AG09309 (cell line): ENCODE results near the gene HMGCS2.

Experiments used
- DNase-seq: peaks from one replicate; pipeline ENCODE4 v3.0.0-alpha.2; 2010; ENCODE audit warnings: low read depth
- H3K4me3 ChIP-seq: 2 replicates; pipeline ENCODE4 v1.5.1; 2011; ENCODE audit warnings: mild to moderate bottlenecking, low read depth, low read length, moderate library complexity; ENCODE audit not compliant: control insufficient read depth
- TF ChIP-seq, protein P1 (sequence below): IDR thresholded peaks from 2 replicates; pipeline ENCODE4 v1.5.1; 2011; ENCODE audit warnings: mild to moderate bottlenecking, low read depth, low read length, inconsistent platforms; ENCODE audit not compliant: insufficient read depth, control insufficient read depth; ENCODE audit errors: missing control alignments

HMGCS2 gene

DNA sequence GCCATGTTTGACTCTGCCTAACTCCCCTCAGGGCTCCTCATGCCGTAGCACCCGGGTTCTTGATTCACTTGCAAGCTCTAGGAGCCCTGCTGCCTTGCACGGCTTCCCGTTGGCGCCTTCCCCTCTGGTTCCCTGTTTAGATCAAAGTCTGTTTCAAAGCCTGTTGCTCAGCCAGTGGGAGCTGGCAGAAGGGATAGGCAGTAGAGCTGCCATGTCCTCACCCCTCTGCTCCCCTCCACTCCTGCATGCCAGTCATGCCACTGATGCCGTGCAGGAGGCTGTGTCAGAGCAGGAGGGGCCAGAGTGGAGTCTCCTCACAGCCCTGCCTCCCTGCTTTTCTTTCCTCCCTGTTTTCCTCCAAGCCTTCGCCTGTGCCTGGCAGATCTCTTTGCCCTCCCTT lies 26.5 kb downstream of the HMGCS2 start:
- H3K4me3 ChIP-seq, result no peak overlapping the region
- peak; percentile 3 for DNase-seq
- TF ChIP-seq, protein P1, sequence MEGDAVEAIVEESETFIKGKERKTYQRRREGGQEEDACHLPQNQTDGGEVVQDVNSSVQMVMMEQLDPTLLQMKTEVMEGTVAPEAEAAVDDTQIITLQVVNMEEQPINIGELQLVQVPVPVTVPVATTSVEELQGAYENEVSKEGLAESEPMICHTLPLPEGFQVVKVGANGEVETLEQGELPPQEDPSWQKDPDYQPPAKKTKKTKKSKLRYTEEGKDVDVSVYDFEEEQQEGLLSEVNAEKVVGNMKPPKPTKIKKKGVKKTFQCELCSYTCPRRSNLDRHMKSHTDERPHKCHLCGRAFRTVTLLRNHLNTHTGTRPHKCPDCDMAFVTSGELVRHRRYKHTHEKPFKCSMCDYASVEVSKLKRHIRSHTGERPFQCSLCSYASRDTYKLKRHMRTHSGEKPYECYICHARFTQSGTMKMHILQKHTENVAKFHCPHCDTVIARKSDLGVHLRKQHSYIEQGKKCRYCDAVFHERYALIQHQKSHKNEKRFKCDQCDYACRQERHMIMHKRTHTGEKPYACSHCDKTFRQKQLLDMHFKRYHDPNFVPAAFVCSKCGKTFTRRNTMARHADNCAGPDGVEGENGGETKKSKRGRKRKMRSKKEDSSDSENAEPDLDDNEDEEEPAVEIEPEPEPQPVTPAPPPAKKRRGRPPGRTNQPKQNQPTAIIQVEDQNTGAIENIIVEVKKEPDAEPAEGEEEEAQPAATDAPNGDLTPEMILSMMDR, result no peak

- no peak overlapping the region for H3K4me3 ChIP-seq
These were observed 27.6 kb downstream of the HMGCS2 start for GRCh38 chr1:119740896-119741780.

DNA sequence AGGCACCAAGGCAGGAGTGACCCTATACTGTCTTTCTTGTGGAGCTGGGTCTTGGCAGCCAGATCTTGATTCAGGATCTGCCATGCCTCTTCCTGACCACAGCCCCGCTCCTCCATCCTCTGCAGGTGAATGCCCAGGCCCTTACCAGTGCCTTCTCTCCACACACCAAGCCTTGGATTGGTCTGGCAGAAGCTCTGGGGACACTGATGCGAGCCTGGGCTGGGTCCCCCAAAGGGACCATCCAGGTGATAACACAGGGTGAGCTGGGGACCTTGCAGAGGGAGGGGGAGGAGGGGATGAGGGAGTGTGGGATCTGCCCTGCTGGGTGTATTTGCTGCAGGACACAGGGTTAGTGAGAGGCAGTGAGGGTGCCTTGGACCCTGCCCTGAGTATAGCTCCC lies 28.4 kb downstream of the HMGCS2 start:
- no peak overlapping the region for H3K4me3 ChIP-seq
- DNase-seq, result no peak
- TF ChIP-seq, protein P1, result no peak

More at GRCh38 chr1:119740896-119741780, 27.6 kb downstream of the HMGCS2 start:
- TF ChIP-seq, protein P1, result no peak
- no peak for DNase-seq

GRCh38 chr1:119739150-119739549 lies 29.6 kb downstream of the HMGCS2 start:
- no peak overlapping the region for H3K4me3 ChIP-seq
- TF ChIP-seq, protein P1, result no peak
- DNase-seq, result no peak

DNA sequence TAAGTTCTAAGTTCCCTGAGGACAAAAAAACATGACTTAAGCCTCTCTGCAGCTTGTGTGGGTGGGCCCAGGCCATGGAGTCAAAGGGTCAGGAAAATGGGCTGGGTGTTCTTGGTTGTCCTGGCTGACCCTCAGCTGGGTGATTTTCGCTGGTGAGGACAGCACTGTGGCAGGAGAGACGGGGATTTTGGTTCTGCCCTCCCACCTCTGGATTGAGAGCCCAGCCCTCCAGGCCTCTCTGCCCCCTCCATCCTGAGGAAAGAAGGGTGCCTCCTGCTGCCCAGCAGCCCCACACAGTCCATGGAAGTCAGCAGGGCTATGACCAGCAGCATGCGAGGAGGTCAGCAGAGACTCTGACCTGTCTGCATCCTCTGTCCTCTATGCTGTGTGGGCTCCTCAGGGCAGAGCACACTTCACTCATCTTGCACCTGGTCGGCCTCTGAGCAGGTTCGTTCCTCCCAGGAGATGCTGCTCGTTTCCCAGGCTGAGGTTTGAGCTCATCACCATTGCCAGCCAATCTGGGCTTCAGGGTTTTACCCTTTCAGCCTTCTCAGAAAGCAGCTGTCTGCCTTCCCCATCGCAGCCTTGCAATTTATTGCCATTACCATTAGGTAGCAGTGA lies 30.5 kb downstream of the HMGCS2 start:
- DNase-seq, result no peak
- TF ChIP-seq, protein P1, result no peak
- no peak overlapping the region for H3K4me3 ChIP-seq

DNA sequence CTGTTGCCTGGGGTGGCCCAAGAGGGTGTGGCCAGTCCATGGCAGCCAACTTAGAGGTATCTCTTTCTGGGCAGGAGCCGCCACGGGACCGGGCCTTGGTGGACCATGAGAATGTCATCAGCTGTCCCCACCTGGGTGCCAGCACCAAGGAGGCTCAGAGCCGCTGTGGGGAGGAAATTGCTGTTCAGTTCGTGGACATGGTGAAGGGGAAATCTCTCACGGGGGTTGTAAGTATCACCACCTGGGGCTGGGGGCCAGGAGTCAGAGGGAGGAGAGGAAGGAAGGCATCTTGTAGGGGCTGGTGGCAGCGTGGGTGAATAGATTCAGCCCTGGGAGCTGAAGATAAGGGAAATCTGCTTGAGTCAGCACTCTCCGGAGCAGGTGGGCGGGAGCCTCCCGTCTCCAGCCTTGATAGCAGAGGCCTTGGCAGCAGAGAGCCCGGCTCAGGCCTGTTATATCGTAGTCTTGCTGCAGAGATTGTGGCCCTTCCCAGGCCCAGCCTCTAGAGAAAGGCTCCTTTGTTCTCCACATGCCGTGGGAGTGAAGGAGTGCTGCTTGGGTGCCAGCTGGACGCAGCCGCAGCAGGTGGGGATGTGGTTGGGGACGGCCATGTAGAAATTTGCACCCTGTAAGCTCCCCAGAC lies 31.5 kb downstream of the HMGCS2 start:
- no peak overlapping the region for H3K4me3 ChIP-seq
- DNase-seq, result no peak
- TF ChIP-seq, protein P1, result no peak
